Smooth muscle cell (in vitro differentiated cells): ENCODE measurements around the gene COL18A1. TPM values are rescaled to one million over a fixed set of nuclear protein-coding genes. Genes with fewer than 3 reads are reported as not detected.

Experiments used
- DNase-seq: peaks from one replicate; lab custom pipeline; 2025; ENCODE audit not compliant: unreplicated experiment; lab: John Stamatoyannopoulos, UW
- H2AFZ ChIP-seq: fragments of 200-600 bp; sonication (generic); 2 replicates; pipeline ENCODE4 v1.6.0; 2016; ENCODE audit warnings: antibody characterized with exemption, low read depth, mild to moderate bottlenecking
- H3F3A ChIP-seq: fragments of 200-600 bp; sonication (generic); 2 replicates; pipeline ENCODE4 v1.6.0; 2017; ENCODE audit warnings: antibody characterized with exemption, low read depth
- H3K27ac ChIP-seq: fragments of 200-600 bp; sonication (generic); 2 replicates; pipeline ENCODE4 v1.5.1; 2016; ENCODE audit warnings: low read depth, mild to moderate bottlenecking
- H3K27me3 ChIP-seq: fragments of 200-600 bp; sonication (generic); 2 replicates; pipeline ENCODE4 v1.6.1; 2016; ENCODE audit warnings: low read depth, mild to moderate bottlenecking
- H3K36me3 ChIP-seq: fragments of 200-600 bp; sonication (generic); 2 replicates; pipeline ENCODE4 v1.5.1; 2016; ENCODE audit warnings: low read depth
- H3K4me1 ChIP-seq: fragments of 200-600 bp; sonication (generic); 2 replicates; pipeline ENCODE4 v1.5.1; 2016; ENCODE audit warnings: low read depth
- H3K4me2 ChIP-seq: fragments of 200-600 bp; sonication (generic); 2 replicates; pipeline ENCODE4 v1.6.0; 2016; ENCODE audit warnings: mild to moderate bottlenecking
- H3K4me3 ChIP-seq: fragments of 200-600 bp; sonication (generic); 2 replicates; pipeline ENCODE4 v1.5.1; 2016; ENCODE audit warnings: mild to moderate bottlenecking
- H3K79me2 ChIP-seq: fragments of 200-600 bp; sonication (generic); 2 replicates; pipeline ENCODE4 v1.6.0; 2016; ENCODE audit warnings: low read depth, mild to moderate bottlenecking
- H3K9ac ChIP-seq: fragments of 200-600 bp; sonication (generic); 2 replicates; pipeline ENCODE4 v1.6.0; 2016; ENCODE audit warnings: low read depth
- H3K9me3 ChIP-seq: fragments of 200-600 bp; sonication (generic); replicated peaks from 2 replicates; pipeline ENCODE4 v1.5.1; 2016; ENCODE audit warnings: low read depth
- H4K20me1 ChIP-seq: fragments of 200-600 bp; sonication (generic); 2 replicates; pipeline ENCODE4 v1.6.0; 2016; ENCODE audit warnings: low read depth
- CTCF ChIP-seq: fragments of 200-600 bp; sonication (generic); IDR thresholded peaks from 2 replicates; pipeline ENCODE4 v1.5.1; 2017; ENCODE audit warnings: borderline replicate concordance, mild to moderate bottlenecking, antibody characterized with exemption; ENCODE audit not compliant: insufficient read depth, poor library complexity, severe bottlenecking
- WGBS: methylation state at CpG from one replicate; pipeline ENCODE4 v1.1.7; 2016; ENCODE audit warnings: low lambda C conversion rate; 5-methylcytosine and 5-hydroxymethylcytosine counted together
- polyA plus RNA-seq: library from polyadenylated mRNA; unstranded; fragments of >200 nt; fragmentation: Nextera tagmentation; extraction: Ambion mirVana; gene quantifications from 2 replicates; pipeline ENCODE4 v1.2.1, GENCODE V29; 2016
- total RNA-seq: library from RNA; depleted of rRNA; stranded (reverse); fragments of >200 nt; gene quantifications from 2 replicates; pipeline ENCODE4 v1.2.3, GENCODE V29; 2014

COL18A1 gene
- total and polyA plus RNA-seq, 2 experiments from 2014 or later: 192 to 485 TPM

GRCh38 chr21:45401054-45401518 is 3.9 kb upstream of the COL18A1 start:
- Histone ChIP-seq H3K9me3 (peaks cover 5% of the 10 kb centered on the region), H3K4me1 (peaks cover 8% of the 10 kb centered on the region), H3F3A (no peaks in the 10 kb centered on the region), H2AFZ (no peak overlapping the region), H4K20me1 (peaks cover 3% of the 10 kb centered on the region), H3K27ac (no peak overlapping the region), H3K4me3 (no peak overlapping the region), H3K27me3 (no peaks in the 10 kb centered on the region), H3K9ac (no peak overlapping the region), H3K79me2 (peaks cover 9% of the 10 kb centered on the region), H3K36me3 (no peaks in the 10 kb centered on the region), H3K4me2 (no peak overlapping the region)
- DNase-seq: no peak
- WGBS: 84% methylated on average over 7 of the region's 7 CpGs
- no peak for TF ChIP-seq CTCF

- no peaks in the 10 kb centered on the region for H3F3A ChIP-seq
- no peaks in the 10 kb centered on the region for H3K27me3 ChIP-seq
- no peaks in the 10 kb centered on the region for H3K36me3 ChIP-seq
- DNase-seq: no peak
- no peak overlapping the region for H3K27ac ChIP-seq
- H3K4me1 ChIP-seq: peaks cover 19% of the 10 kb centered on the region
- H3K4me3 ChIP-seq: no peak overlapping the region
- WGBS: 94% methylated on average over 17 of the region's 17 CpGs
- no peak overlapping the region for H2AFZ ChIP-seq
- H4K20me1 ChIP-seq: peaks cover 15% of the 10 kb centered on the region
- H3K79me2 ChIP-seq: peaks cover 19% of the 10 kb centered on the region
- H3K4me2 ChIP-seq: no peak overlapping the region
- H3K9ac ChIP-seq: no peak overlapping the region
- TF ChIP-seq CTCF: no peak
- peaks cover 5% of the 10 kb centered on the region for H3K9me3 ChIP-seq
Measured at GRCh38 chr21:45401916-45402900, 2.8 kb upstream of the COL18A1 start.

DNA sequence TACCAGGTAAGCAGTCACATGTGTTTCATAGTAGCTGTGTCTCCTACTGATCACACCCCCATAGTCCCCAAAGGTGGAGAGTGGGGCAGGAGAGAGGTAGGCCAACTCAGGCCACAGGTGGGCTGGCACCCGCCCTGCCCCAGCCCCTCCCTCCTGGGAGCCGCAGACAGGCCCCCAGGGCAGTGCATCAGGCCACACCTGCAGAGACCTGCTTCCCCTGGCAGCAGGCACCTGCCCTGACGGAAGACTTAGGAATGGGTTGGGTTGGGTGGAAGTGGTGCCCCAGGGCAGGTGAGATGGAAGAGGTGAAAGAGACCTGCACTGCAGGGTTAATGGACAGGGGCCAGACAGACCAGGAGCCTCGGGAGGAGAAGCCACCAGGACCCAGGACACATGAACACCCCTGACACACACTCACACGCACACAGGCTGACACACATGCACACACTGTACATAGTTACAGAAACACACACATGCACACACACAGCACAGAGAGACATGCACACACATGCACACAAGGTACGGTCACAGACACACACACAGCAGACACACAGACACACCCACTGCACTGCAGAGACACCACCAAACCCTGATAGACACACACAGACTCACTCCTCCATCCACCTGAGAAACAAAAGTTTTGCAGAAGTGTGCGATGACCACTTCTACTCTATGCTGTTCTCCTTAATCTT is 1.7 kb upstream of the COL18A1 start:
- Histone ChIP-seq H3K79me2 (peaks cover 30% of the 10 kb centered on the region), H2AFZ (no peak overlapping the region), H4K20me1 (peaks cover 25% of the 10 kb centered on the region), H3K9ac (no peak overlapping the region), H3K27me3 (no peaks in the 10 kb centered on the region), H3K4me1 (peaks cover 28% of the 10 kb centered on the region), H3K4me2 (no peak overlapping the region), H3K36me3 (no peaks in the 10 kb centered on the region), H3K27ac (no peak overlapping the region), H3F3A (peaks cover 3% of the 10 kb centered on the region), H3K9me3 (peaks cover 5% of the 10 kb centered on the region), H3K4me3 (no peak overlapping the region)
- DNase-seq: no peak
- no peak for TF ChIP-seq CTCF
- WGBS: 83% methylated on average over 7 of the region's 7 CpGs
